Endodermal cell (in vitro differentiated cells): ENCODE results near the gene GNG12. TPM values are rescaled to one million over a fixed set of nuclear protein-coding genes. Genes with fewer than 3 reads are reported as not detected.

ENCODE experiments used
- DNase-seq: peaks from one replicate; pipeline ENCODE4 v3.0.0-alpha.2; 2017
- H3K27ac ChIP-seq: 2 replicates; pipeline ENCODE4 v1.5.1; 2013; ENCODE audit warnings: mild to moderate bottlenecking, low read depth, low read length, moderate library complexity
- H3K27me3 ChIP-seq: 2 replicates; pipeline ENCODE4 v1.6.1; 2013; ENCODE audit warnings: mild to moderate bottlenecking, low read length, moderate library complexity; ENCODE audit not compliant: insufficient read depth, control insufficient read depth, poor library complexity, severe bottlenecking
- H3K36me3 ChIP-seq: 2 replicates; pipeline ENCODE4 v1.7.0; 2013; ENCODE audit warnings: mild to moderate bottlenecking, low read length, moderate library complexity; ENCODE audit not compliant: control insufficient read depth, insufficient read depth
- H3K4me1 ChIP-seq: one replicate; pipeline ENCODE4 v1.7.0; 2013; ENCODE audit warnings: low read length; ENCODE audit not compliant: control insufficient read depth, insufficient read depth
- H3K4me3 ChIP-seq: 2 replicates; pipeline ENCODE4 v1.5.1; 2013; ENCODE audit warnings: mild to moderate bottlenecking, low read length, moderate library complexity
- H3K9ac ChIP-seq: 2 replicates; pipeline ENCODE4 v1.6.1; 2013; ENCODE audit warnings: mild to moderate bottlenecking, low read length, moderate library complexity; ENCODE audit not compliant: poor library complexity, severe bottlenecking; ENCODE audit errors: extremely low read depth
- H3K9me3 ChIP-seq: 2 replicates; pipeline ENCODE4 v1.6.1; 2013; ENCODE audit warnings: mild to moderate bottlenecking, low read length, moderate library complexity; ENCODE audit not compliant: control insufficient read depth
- H3K27ac Mint-ChIP-seq: 2 replicates; pipeline ENCODE4 v1.8.0; 2020; ENCODE audit warnings: mixed read lengths
- H3K27me3 Mint-ChIP-seq: 2 replicates; pipeline ENCODE4 v1.8.0; 2021; ENCODE audit warnings: mild to moderate bottlenecking, mixed read lengths; ENCODE audit not compliant: insufficient read depth
- H3K36me3 Mint-ChIP-seq: 2 replicates; pipeline ENCODE4 v1.8.0; 2020; ENCODE audit warnings: low read depth, mixed read lengths
- H3K4me1 Mint-ChIP-seq: 2 replicates; pipeline ENCODE4 v1.8.0; 2020; ENCODE audit warnings: mixed read lengths
- H3K4me3 Mint-ChIP-seq: 2 replicates; pipeline ENCODE4 v1.8.0; 2020; ENCODE audit warnings: mild to moderate bottlenecking, moderate library complexity, mixed read lengths
- H3K9me3 Mint-ChIP-seq: 2 replicates; pipeline ENCODE4 v1.8.0; 2020; ENCODE audit warnings: mild to moderate bottlenecking, mixed read lengths
- WGBS, 2 experiments: methylation state at CpG; one replicate each; pipeline versions ENCODE4 v1.1.5 to v1.1.7; 2013; ENCODE audit warnings: missing lambda C conversion rate in 2 of 2, mixed read lengths in 1 of 2; ENCODE audit not compliant: insufficient coverage in 1 of 2, insufficient read length in 1 of 2; 5-methylcytosine and 5-hydroxymethylcytosine counted together
- total RNA-seq, 2 donors: library from RNA; stranded (reverse); fragmentation: NEBNext Ultra II Directional in 1 of 2; extraction: Animal tissue kit (Norgen Biotek cat#: 25700) in 1 of 2; gene quantifications; 2 replicates in 1 of 2; 3 replicates in 1 of 2; pipeline ENCODE4 v1.2.1, GENCODE V29; 2021
- TF ChIP-seq, protein P1 (sequence below): fragments of 200-600 bp; sonication (generic); conservative IDR thresholded peaks from 2 replicates; pipeline ENCODE4 v1.5.0; 2021; ENCODE audit warnings: antibody characterized with exemption, mild to moderate bottlenecking

GNG12 gene
- total RNA-seq, 2 donors from 2014 or later, result 7.7 to 9.2 TPM

DNA sequence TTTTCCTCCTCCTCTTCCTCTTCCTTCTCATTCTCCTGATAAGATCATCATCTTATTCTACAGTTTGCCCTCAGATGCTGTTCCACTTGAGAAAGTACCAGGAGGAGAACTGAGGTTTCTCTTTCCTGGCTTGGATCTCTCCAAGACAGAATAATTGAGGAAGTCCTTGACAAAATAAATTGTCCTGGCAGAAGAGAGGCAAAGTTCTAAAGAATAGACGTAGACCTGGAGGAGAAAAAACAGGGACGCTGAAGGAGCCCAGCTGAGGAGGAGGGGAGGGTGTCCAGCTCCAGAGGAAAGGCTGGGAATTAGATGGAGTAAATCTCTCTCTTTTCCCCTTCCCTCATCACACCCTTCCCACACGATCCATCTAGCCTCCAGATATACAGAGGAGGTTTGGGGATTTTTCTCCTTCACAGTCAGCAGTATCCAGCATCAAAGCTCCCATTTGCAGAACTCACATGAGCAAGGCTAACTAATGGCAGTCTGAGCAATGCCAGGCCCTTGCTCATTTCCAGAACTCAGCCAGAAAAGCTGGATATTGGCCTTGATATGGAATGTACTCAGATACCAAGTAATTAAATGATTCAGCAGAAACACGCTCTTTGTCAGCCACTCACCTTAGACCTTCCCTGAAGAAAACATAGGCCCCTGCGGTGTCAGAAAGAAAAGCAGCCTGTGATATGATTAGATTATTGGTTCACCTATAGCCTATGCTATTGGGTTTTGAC lies 5.1 kb upstream of the GNG12 start:
- Mint-ChIP-seq H3K4me3 (no peak overlapping the region), H3K9me3 (no peaks in the 10 kb centered on the region), H3K27ac (no peak overlapping the region), H3K27me3 (peaks cover 39% of the 10 kb centered on the region), H3K36me3 (no peaks in the 10 kb centered on the region), H3K4me1 (peaks cover 38% of the 10 kb centered on the region)
- Histone ChIP-seq H3K9ac (no peak overlapping the region), H3K9me3 (no peaks in the 10 kb centered on the region), H3K27me3 (peaks cover 46% of the 10 kb centered on the region), H3K4me1 (peaks cover 2% of the 10 kb centered on the region), H3K4me3 (no peak overlapping the region), H3K27ac (no peak overlapping the region), H3K36me3 (no peaks in the 10 kb centered on the region)
- TF ChIP-seq, protein P1, sequence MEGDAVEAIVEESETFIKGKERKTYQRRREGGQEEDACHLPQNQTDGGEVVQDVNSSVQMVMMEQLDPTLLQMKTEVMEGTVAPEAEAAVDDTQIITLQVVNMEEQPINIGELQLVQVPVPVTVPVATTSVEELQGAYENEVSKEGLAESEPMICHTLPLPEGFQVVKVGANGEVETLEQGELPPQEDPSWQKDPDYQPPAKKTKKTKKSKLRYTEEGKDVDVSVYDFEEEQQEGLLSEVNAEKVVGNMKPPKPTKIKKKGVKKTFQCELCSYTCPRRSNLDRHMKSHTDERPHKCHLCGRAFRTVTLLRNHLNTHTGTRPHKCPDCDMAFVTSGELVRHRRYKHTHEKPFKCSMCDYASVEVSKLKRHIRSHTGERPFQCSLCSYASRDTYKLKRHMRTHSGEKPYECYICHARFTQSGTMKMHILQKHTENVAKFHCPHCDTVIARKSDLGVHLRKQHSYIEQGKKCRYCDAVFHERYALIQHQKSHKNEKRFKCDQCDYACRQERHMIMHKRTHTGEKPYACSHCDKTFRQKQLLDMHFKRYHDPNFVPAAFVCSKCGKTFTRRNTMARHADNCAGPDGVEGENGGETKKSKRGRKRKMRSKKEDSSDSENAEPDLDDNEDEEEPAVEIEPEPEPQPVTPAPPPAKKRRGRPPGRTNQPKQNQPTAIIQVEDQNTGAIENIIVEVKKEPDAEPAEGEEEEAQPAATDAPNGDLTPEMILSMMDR, result no peak
- DNase-seq, result no peak
- 60 to 76% methylated on average over 1 to 5 of the region's 5 CpGs for WGBS, 2 experiments

DNA sequence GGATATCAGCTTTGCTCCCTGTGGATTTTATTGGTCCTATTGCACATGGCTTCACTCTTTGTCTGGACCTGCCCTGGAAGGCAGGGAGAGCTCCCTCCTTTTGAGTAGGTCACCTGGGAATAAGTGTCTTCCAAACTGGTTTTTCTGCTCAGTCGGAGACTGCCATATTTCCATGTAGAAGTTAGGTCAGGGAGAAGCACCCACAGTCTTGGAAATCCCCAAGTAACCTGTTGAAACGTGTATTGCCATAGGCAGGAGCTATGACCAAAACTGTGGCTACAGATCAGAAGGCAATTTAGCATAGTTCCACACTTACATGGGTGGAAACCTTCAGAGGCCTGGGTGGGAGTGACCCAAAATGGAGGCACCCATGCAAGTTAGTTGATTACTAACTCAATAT lies 3.5 kb upstream of the GNG12 start:
- H3K4me3 Mint-ChIP-seq, result no peak overlapping the region
- Histone ChIP-seq H3K27me3 (peaks cover 55% of the 10 kb centered on the region), H3K9ac (no peak overlapping the region), H3K4me3 (no peak overlapping the region), H3K27ac (no peak overlapping the region), H3K9me3 (no peaks in the 10 kb centered on the region), H3K4me1 (peaks cover 2% of the 10 kb centered on the region), H3K36me3 (no peaks in the 10 kb centered on the region)
- peaks cover 43% of the 10 kb centered on the region for H3K4me1 Mint-ChIP-seq
- H3K27me3 Mint-ChIP-seq, result peaks cover 48% of the 10 kb centered on the region
- 86 to 90% methylated on average over 2 of the region's 2 CpGs for WGBS, 2 experiments
- H3K27ac Mint-ChIP-seq, result no peak overlapping the region
- no peak for DNase-seq
- no peaks in the 10 kb centered on the region for H3K36me3 Mint-ChIP-seq
- no peaks in the 10 kb centered on the region for H3K9me3 Mint-ChIP-seq
- TF ChIP-seq, protein P1, result no peak

DNA sequence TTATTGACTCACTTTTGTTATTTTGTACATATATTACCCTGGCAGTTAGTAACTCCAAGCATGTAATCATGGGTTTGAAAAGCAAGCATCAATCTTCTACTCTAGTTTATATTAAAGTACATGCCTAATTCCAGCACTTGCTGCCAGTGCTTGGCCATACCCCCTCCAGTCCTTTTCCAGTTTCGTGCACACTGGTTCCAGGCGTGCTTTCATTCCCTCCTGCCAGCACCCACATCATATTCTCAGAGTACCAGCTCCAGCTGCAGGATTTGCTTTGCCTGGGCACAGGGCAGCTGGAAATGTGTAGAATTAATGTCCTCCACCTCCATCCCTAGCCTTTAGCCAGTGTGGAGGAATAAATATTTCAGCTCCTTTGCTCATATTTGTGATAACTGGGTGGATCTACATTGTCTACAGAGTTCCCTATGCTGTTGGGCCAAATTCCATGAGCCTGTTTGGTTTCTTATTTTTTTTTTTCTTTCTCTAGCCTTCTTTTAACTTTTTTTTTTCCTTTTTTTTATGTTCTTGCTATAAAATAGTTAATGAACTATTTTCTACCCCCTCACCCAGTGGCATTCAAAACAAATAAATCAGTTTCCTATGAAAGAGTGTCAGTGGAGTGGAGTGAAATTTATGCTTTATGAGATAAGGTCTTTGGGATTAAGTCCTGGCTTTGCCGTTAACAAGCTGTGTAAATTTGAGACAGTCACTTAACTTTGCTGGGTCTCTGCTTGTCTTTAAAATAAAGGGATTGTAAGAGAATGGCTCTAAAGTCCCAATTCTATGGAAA lies 2.6 kb upstream of the GNG12 start:
- H3K27me3 Mint-ChIP-seq, result peaks cover 57% of the 10 kb centered on the region
- no peak overlapping the region for H3K9ac ChIP-seq
- H3K27me3 ChIP-seq, result peaks cover 63% of the 10 kb centered on the region
- 72 to 86% methylated on average over 3 of the region's 3 CpGs for WGBS, 2 experiments
- H3K9me3 ChIP-seq, result no peaks in the 10 kb centered on the region
- H3K9me3 Mint-ChIP-seq, result no peaks in the 10 kb centered on the region
- H3K4me3 Mint-ChIP-seq, result no peak overlapping the region
- H3K27ac ChIP-seq, result no peak overlapping the region
- peaks cover 37% of the 10 kb centered on the region for H3K4me1 Mint-ChIP-seq
- H3K4me3 ChIP-seq, result no peak overlapping the region
- H3K36me3 Mint-ChIP-seq, result no peaks in the 10 kb centered on the region
- TF ChIP-seq, protein P1, result no peak
- H3K27ac Mint-ChIP-seq, result no peak overlapping the region
- no peak for DNase-seq
- no peaks in the 10 kb centered on the region for H3K36me3 ChIP-seq
- no peaks in the 10 kb centered on the region for H3K4me1 ChIP-seq
